H54 (cell line): ENCODE data around the gene RCN1.
"Not testable (repeated sequence)": the region's sequence is repeated elsewhere in the genome, so short reads cannot be mapped to it uniquely, and the experiment has no call there.

Experiments used
- DNase-seq: peaks from one replicate; pipeline ENCODE4 v3.0.0; 2011; ENCODE audit warnings: low spot score, mixed read lengths; ENCODE audit not compliant: insufficient read length
- FAIRE-seq: peaks from 3 replicates; lab custom pipeline; 2011; peaks lifted over from hg19 to GRCh38; lab: Jason Lieb, UNC
- POLR2A ChIP-seq: IDR thresholded peaks from 2 replicates; pipeline ENCODE4 v1.6.1; 2011; ENCODE audit warnings: low read depth, mild to moderate bottlenecking, low read length

The RCN1 gene

GRCh38 chr11:32109592-32109991 lies 18.7 kb downstream of the RCN1 start:
- TF ChIP-seq POLR2A = no peak
- FAIRE-seq = no peak
- no peak for DNase-seq

- no peak for DNase-seq
- no peak for TF ChIP-seq POLR2A
- FAIRE-seq = no peak
Observed at GRCh38 chr11:32110795-32111194, 19.9 kb downstream of the RCN1 start.

GRCh38 chr11:32113200-32113919 lies 22.5 kb downstream of the RCN1 start:
- DNase-seq (no peak), FAIRE-seq (no peak)
- TF ChIP-seq POLR2A = no peak

- FAIRE-seq = no peak
- no peak for DNase-seq
- TF ChIP-seq POLR2A = no peak
Observed at GRCh38 chr11:32113920-32114203, 23.0 kb downstream of the RCN1 start.

GRCh38 chr11:32115446-32115845 lies 24.6 kb downstream of the RCN1 start:
- FAIRE-seq = no peak

GRCh38 chr11:32116668-32117067 lies 25.8 kb downstream of the RCN1 start:
- no peak for FAIRE-seq
- no peak for DNase-seq
- TF ChIP-seq POLR2A = no peak

More at GRCh38 chr11:32115446-32115845, 24.6 kb downstream of the RCN1 start:
- DNase-seq = no peak
- TF ChIP-seq POLR2A = no peak

GRCh38 chr11:32118025-32118974 lies 27.4 kb downstream of the RCN1 start:
- DNase-seq = peak; percentile 7
- FAIRE-seq = peak; percentile 30
- no peak for TF ChIP-seq POLR2A

- DNase-seq, FAIRE-seq: not testable (repeated sequence)
Observed at GRCh38 chr11:32119139-32119538, 28.3 kb downstream of the RCN1 start.

GRCh38 chr11:32121012-32121411 lies 30.1 kb downstream of the RCN1 start:
- no peak for FAIRE-seq
- DNase-seq = no peak

GRCh38 chr11:32122200-32122599 lies 31.3 kb downstream of the RCN1 start:
- no peak for TF ChIP-seq POLR2A
- FAIRE-seq (no peak), DNase-seq (no peak)

More at GRCh38 chr11:32121012-32121411, 30.1 kb downstream of the RCN1 start:
- TF ChIP-seq POLR2A = no peak

- TF ChIP-seq POLR2A = no peak
- no peak for FAIRE-seq
- DNase-seq = no peak
Observed at GRCh38 chr11:32131321-32131720, 40.4 kb downstream of the RCN1 start.

GRCh38 chr11:32136657-32137056 lies 45.8 kb downstream of the RCN1 start:
- DNase-seq = no peak
- no peak for TF ChIP-seq POLR2A
- no peak for FAIRE-seq

- FAIRE-seq (peak; percentile 84), DNase-seq (peak; percentile 59)
- TF ChIP-seq POLR2A = no peak
Observed at GRCh38 chr11:32137263-32137662, 46.4 kb downstream of the RCN1 start.

GRCh38 chr11:32137869-32138268 lies 47.0 kb downstream of the RCN1 start:
- no peak for FAIRE-seq
- TF ChIP-seq POLR2A = no peak
- DNase-seq = no peak
